HG03460 (cell line): ENCODE measurements around the gene ZNF521.

ENCODE experiments used
- ATAC-seq: cut with Tn5 transposase; IDR thresholded peaks from one replicate; pipeline ENCODE4 v1.9.1; 2021; ENCODE audit not compliant: unreplicated experiment

Gene ZNF521

GRCh38 chr18:25175558-25176517 lies 176.1 kb downstream of the ZNF521 start:
- ATAC-seq: no peak

- no peak for ATAC-seq
Observed at GRCh38 chr18:25174324-25174723, 177.6 kb downstream of the ZNF521 start.

GRCh38 chr18:25171334-25171733 lies 180.6 kb downstream of the ZNF521 start:
- ATAC-seq: no peak

- no peak for ATAC-seq
Observed at GRCh38 chr18:25170402-25170801, 181.6 kb downstream of the ZNF521 start.

GRCh38 chr18:25169701-25170100 lies 182.3 kb downstream of the ZNF521 start:
- ATAC-seq: no peak

GRCh38 chr18:25167612-25168410 lies 184.2 kb downstream of the ZNF521 start:
- no peak for ATAC-seq

GRCh38 chr18:25166113-25166512 lies 185.9 kb downstream of the ZNF521 start:
- ATAC-seq: no peak

- ATAC-seq: peak; percentile 90
Observed at GRCh38 chr18:25164848-25165811, 186.8 kb downstream of the ZNF521 start.

- ATAC-seq: peak; percentile 35
Observed at GRCh38 chr18:25164211-25164847, 187.6 kb downstream of the ZNF521 start.

- ATAC-seq: no peak
Observed at GRCh38 chr18:25153426-25153825, 198.5 kb downstream of the ZNF521 start.

GRCh38 chr18:25147877-25148488 lies 204.0 kb downstream of the ZNF521 start:
- ATAC-seq: no peak

- no peak for ATAC-seq
Observed at GRCh38 chr18:25146512-25146910, 205.5 kb downstream of the ZNF521 start.

GRCh38 chr18:25145731-25146511 lies 206.0 kb downstream of the ZNF521 start:
- ATAC-seq: no peak

GRCh38 chr18:25144820-25145219 lies 207.1 kb downstream of the ZNF521 start:
- ATAC-seq: no peak

- no peak for ATAC-seq
Observed at GRCh38 chr18:25141886-25142285, 210.1 kb downstream of the ZNF521 start.

- no peak for ATAC-seq
Observed at GRCh38 chr18:25141399-25141798, 210.6 kb downstream of the ZNF521 start.

- ATAC-seq: no peak
Observed at GRCh38 chr18:25140962-25141308, 211.0 kb downstream of the ZNF521 start.

- no peak for ATAC-seq
Observed at GRCh38 chr18:25140124-25140961, 211.6 kb downstream of the ZNF521 start.
